Choroid plexus epithelial cell (primary cell): ENCODE results near the gene ELF5.
A peak's percentile ranks its signal among the peaks of the same experiment; 100 is the strongest.

Experiments used
- DNase-seq: peaks from one replicate; pipeline ENCODE4 v3.0.0-alpha.2; 2010; ENCODE audit warnings: low read depth
- H3K4me3 ChIP-seq: 2 replicates; pipeline ENCODE4 v1.5.1; 2011; ENCODE audit warnings: low read depth, mild to moderate bottlenecking, control low read depth, low read length, moderate library complexity
- CTCF ChIP-seq: conservative IDR thresholded peaks from 2 replicates; pipeline ENCODE4 v1.5.1; 2011; ENCODE audit warnings: low read depth, mild to moderate bottlenecking, control low read depth, inconsistent platforms, low read length, moderate library complexity

ELF5 gene

GRCh38 chr11:34487430-34487829 lies 26.2 kb downstream of the ELF5 start:
- no peak for TF ChIP-seq CTCF
- H3K4me3 ChIP-seq, result no peak overlapping the region
- no peak for DNase-seq

GRCh38 chr11:34483106-34483874 lies 30.3 kb downstream of the ELF5 start:
- H3K4me3 ChIP-seq, result no peak overlapping the region
- no peak for TF ChIP-seq CTCF
- no peak for DNase-seq

GRCh38 chr11:34481307-34481706 lies 32.3 kb downstream of the ELF5 start:
- no peak overlapping the region for H3K4me3 ChIP-seq
- no peak for TF ChIP-seq CTCF
- DNase-seq, result no peak

GRCh38 chr11:34480314-34480713 lies 33.3 kb downstream of the ELF5 start:
- no peak overlapping the region for H3K4me3 ChIP-seq
- peak; percentile 38 for DNase-seq
- TF ChIP-seq CTCF, result no peak

- no peak overlapping the region for H3K4me3 ChIP-seq
- DNase-seq, result no peak
- no peak for TF ChIP-seq CTCF
Observed at GRCh38 chr11:34478845-34479663, 34.5 kb downstream of the ELF5 start.

- no peak for DNase-seq
- H3K4me3 ChIP-seq, result no peak overlapping the region
- TF ChIP-seq CTCF, result no peak
Observed at GRCh38 chr11:34476849-34477248, 36.7 kb downstream of the ELF5 start.
